ENCODE measurements around the gene CENPH. TPM values are rescaled to one million over a fixed set of nuclear protein-coding genes. Genes with fewer than 3 reads are reported as not detected.
"Not testable (repeated sequence)": the region's sequence is repeated elsewhere in the genome, so short reads cannot be mapped to it uniquely, and the experiment has no call there.

Gene CENPH
- total RNA-seq, 4 donors from 2014 or later = 0.88 to 3.4 (median 1.9) TPM

- Histone ChIP-seq H3K4me1 (no peaks in the 10 kb centered on the region), H3K27ac (no peak overlapping the region), H3K4me3 (replicated peaks in 1 of 3) (no peak overlapping the region), H3K27me3 (no peaks in the 10 kb centered on the region), H3K9me3 (no peaks in the 10 kb centered on the region), H3K36me3 (no peaks in the 10 kb centered on the region)
- DNase-seq = no peak
- TF ChIP-seq CTCF (IDR thresholded peaks at IDR 0.05) = no peak
- TF ChIP-seq POLR2A (IDR thresholded peaks at IDR 0.05) = no peak
- intact Hi-C loops (cut with DNase I) = no loop called here
- 98% methylated on average over 5 of the region's 5 CpGs for WGBS, 2 donors
Measured at GRCh38 chr5:69245031-69245430, 55.6 kb downstream of the CENPH start.

- Histone ChIP-seq H3K27ac (no peak overlapping the region), H3K4me1 (no peaks in the 10 kb centered on the region), H3K9me3 (no peaks in the 10 kb centered on the region), H3K27me3 (no peaks in the 10 kb centered on the region), H3K4me3 (replicated peaks in 1 of 3) (no peak overlapping the region), H3K36me3 (no peaks in the 10 kb centered on the region)
- TF ChIP-seq POLR2A (IDR thresholded peaks at IDR 0.05) (no peak), CTCF (IDR thresholded peaks at IDR 0.05) (no peak)
- WGBS, 2 donors = 94 to 95% methylated on average over 2 of the region's 2 CpGs
- intact Hi-C loops (cut with DNase I) = no loop called here
- DNase-seq = no peak
Measured at GRCh38 chr5:69248019-69248418, 58.6 kb downstream of the CENPH start.

GRCh38 chr5:69250593-69250992, 61.2 kb downstream of the CENPH start:
- no peaks in the 10 kb centered on the region for H3K9me3 ChIP-seq
- H3K36me3 ChIP-seq = peaks cover 0 to 5% of the 10 kb centered on the region in 2 donors
- no peaks in the 10 kb centered on the region for H3K27me3 ChIP-seq
- no peak overlapping the region for H3K4me3 ChIP-seq (replicated peaks in 1 of 3)
- no peak for TF ChIP-seq POLR2A (IDR thresholded peaks at IDR 0.05)
- no peak for TF ChIP-seq CTCF (IDR thresholded peaks at IDR 0.05)
- intact Hi-C loops (cut with DNase I) = no loop called here
- no peak overlapping the region for H3K27ac ChIP-seq
- WGBS, 2 donors = 98 to 100% methylated on average over 2 of the region's 2 CpGs
- H3K4me1 ChIP-seq = no peaks in the 10 kb centered on the region
- DNase-seq = no peak

- Histone ChIP-seq H3K36me3 (peaks cover 0 to 11% of the 10 kb centered on the region in 2 donors), H3K9me3 (no peaks in the 10 kb centered on the region), H3K27ac (no peak overlapping the region), H3K4me1 (no peaks in the 10 kb centered on the region), H3K27me3 (no peaks in the 10 kb centered on the region), H3K4me3 (replicated peaks in 1 of 3) (no peak overlapping the region)
- intact Hi-C loops (cut with DNase I) = no loop called here
- WGBS, 2 donors = 88 to 91% methylated on average over 3 of the region's 3 CpGs
- TF ChIP-seq POLR2A (IDR thresholded peaks at IDR 0.05) = no peak
- TF ChIP-seq CTCF (IDR thresholded peaks at IDR 0.05) = no peak
- DNase-seq = no peak
Measured at GRCh38 chr5:69252437-69252836, 63.1 kb downstream of the CENPH start.

- intact Hi-C loops (cut with DNase I) = not testable (repeated sequence)
- WGBS, 2 donors = 99% methylated on average over 4 of the region's 4 CpGs
Measured at GRCh38 chr5:69255940-69256339, 66.6 kb downstream of the CENPH start.

GRCh38 chr5:69257577-69257976, 68.2 kb downstream of the CENPH start:
- Histone ChIP-seq H3K36me3 (peaks cover 8 to 24% of the 10 kb centered on the region in 2 donors), H3K27ac (no peak overlapping the region), H3K9me3 (no peaks in the 10 kb centered on the region), H3K4me3 (replicated peaks in 1 of 3) (no peak overlapping the region), H3K27me3 (no peaks in the 10 kb centered on the region), H3K4me1 (no peaks in the 10 kb centered on the region)
- no peak for DNase-seq
- 50 to 100% methylated on average over 1 of the region's 1 CpG for WGBS, 2 donors
- TF ChIP-seq CTCF (IDR thresholded peaks at IDR 0.05) (no peak), POLR2A (IDR thresholded peaks at IDR 0.05) (no peak)
- intact Hi-C loops (cut with DNase I) = no loop called here

More at GRCh38 chr5:69255940-69256339, 66.6 kb downstream of the CENPH start:
- H3K27me3 ChIP-seq; H3K9me3 ChIP-seq; H3K4me1 ChIP-seq; DNase-seq; H3K27ac ChIP-seq; H3K4me3 ChIP-seq (replicated peaks in 1 of 3): not testable (repeated sequence)
- H3K36me3 ChIP-seq = peaks cover 6 to 20% of the 10 kb centered on the region in 2 donors

Data from thyroid gland (tissue), 4 donors.